OCI-LY1 (cell line): ENCODE data around the gene TM9SF4.

Experiments
- H2AFZ ChIP-seq: fragments of 200-600 bp; sonication (generic), shearing (Covaris generic); 2 replicates; pipeline ENCODE4 v1.6.0; 2014; ENCODE audit warnings: antibody characterized with exemption, mild to moderate bottlenecking, low read length
- H3F3A ChIP-seq: fragments of 200-600 bp; sonication (generic), shearing (Covaris generic); 2 replicates; pipeline ENCODE4 v1.6.0; 2014; ENCODE audit warnings: mild to moderate bottlenecking, antibody characterized with exemption, low read length, moderate library complexity; ENCODE audit not compliant: insufficient read depth
- H3K27ac ChIP-seq: fragments of 200-600 bp; sonication (generic); 2 replicates; pipeline ENCODE4 v1.5.1; 2014; ENCODE audit warnings: low read length, mixed run types, mild to moderate bottlenecking, low read depth; ENCODE audit not compliant: poor library complexity, severe bottlenecking
- H3K27me3 ChIP-seq: fragments of 200-600 bp; sonication (generic); 2 replicates; pipeline ENCODE4 v1.6.0; 2014; ENCODE audit warnings: antibody characterized with exemption, mild to moderate bottlenecking, low read length, moderate library complexity; ENCODE audit not compliant: insufficient read depth
- H3K36me3 ChIP-seq: fragments of 200-600 bp; sonication (generic); 2 replicates; pipeline ENCODE4 v1.6.1; 2014; ENCODE audit warnings: mild to moderate bottlenecking, antibody characterized with exemption, low read length, moderate library complexity, mixed read lengths; ENCODE audit not compliant: insufficient read depth
- H3K4me1 ChIP-seq: fragments of 200-600 bp; sonication (generic); 2 replicates; pipeline ENCODE4 v1.5.1; 2014; ENCODE audit warnings: mild to moderate bottlenecking, low read length, moderate library complexity; ENCODE audit not compliant: insufficient read depth, severe bottlenecking
- H3K4me2 ChIP-seq: fragments of 200-600 bp; sonication (generic), shearing (Covaris generic); 2 replicates; pipeline ENCODE4 v1.6.1; 2014; ENCODE audit warnings: low read length
- H3K4me3 ChIP-seq: fragments of 200-600 bp; sonication (generic); 2 replicates; pipeline ENCODE4 v1.5.1; 2014; ENCODE audit warnings: low read length, low read depth, mild to moderate bottlenecking, mixed read lengths; ENCODE audit not compliant: poor library complexity, severe bottlenecking
- H3K79me2 ChIP-seq: fragments of 200-600 bp; shearing (Covaris generic); 2 replicates; pipeline ENCODE4 v1.6.1; 2016; ENCODE audit warnings: mixed run types, low read length, mixed read lengths; ENCODE audit not compliant: insufficient read depth
- H3K9ac ChIP-seq: fragments of 200-600 bp; sonication (generic), shearing (Covaris generic); 2 replicates; pipeline ENCODE4 v1.6.1; 2014; ENCODE audit warnings: mild to moderate bottlenecking, low read length, mixed read lengths
- H3K9me2 ChIP-seq: fragments of 200-600 bp; sonication (generic), shearing (Covaris generic); 2 replicates; pipeline ENCODE4 v1.6.1; 2014; ENCODE audit warnings: low read depth, mild to moderate bottlenecking, low read length, mixed read lengths
- H3K9me3 ChIP-seq: fragments of 200-600 bp; shearing (Covaris generic); 2 replicates; pipeline ENCODE4 v1.6.1; 2014; ENCODE audit warnings: low read length, mixed read lengths
- H4K20me1 ChIP-seq: fragments of 200-600 bp; sonication (generic), shearing (Covaris generic); 2 replicates; pipeline ENCODE4 v1.6.0; 2016; ENCODE audit warnings: mild to moderate bottlenecking, low read length; ENCODE audit not compliant: insufficient read depth
- CTCF ChIP-seq: fragments of 200-600 bp; sonication (generic), shearing (Covaris generic); IDR thresholded peaks from 2 replicates; pipeline ENCODE4 v1.5.1; 2017; ENCODE audit warnings: mild to moderate bottlenecking, antibody characterized with exemption, low read length, moderate library complexity, mixed read lengths
- EZH2 ChIP-seq: fragments of 200-600 bp; sonication (generic), shearing (Covaris generic); IDR thresholded peaks from 2 replicates; pipeline ENCODE4 v1.8.0; 2017; ENCODE audit warnings: borderline replicate concordance, mixed run types, mild to moderate bottlenecking, antibody characterized with exemption, low read length, moderate library complexity, mixed read lengths

Gene TM9SF4

DNA sequence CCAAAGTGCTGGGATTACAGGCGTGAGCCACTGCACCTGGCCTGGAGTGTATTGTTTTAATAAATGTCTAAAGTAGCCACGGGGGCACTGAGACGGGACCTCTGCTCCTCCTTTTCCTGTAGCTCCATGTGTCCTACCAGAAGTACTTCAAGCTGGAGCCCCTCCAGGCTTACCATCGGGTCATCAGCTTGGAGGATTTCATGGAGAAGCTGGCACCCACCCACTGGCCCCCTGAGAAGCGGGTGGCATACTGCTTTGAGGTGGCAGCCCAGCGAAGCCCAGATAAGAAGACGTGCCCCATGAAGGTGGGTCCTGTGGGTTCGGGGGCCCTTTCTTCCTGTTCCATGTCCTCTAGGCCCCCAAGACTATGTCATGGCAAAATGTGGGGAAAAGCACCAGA is 105.6 kb downstream of the TM9SF4 start:
- Histone ChIP-seq H3K36me3 (peaks cover 89% of the 10 kb centered on the region), H3K4me2 (no peak overlapping the region), H3K9ac (no peak overlapping the region), H3K4me1 (no peaks in the 10 kb centered on the region), H4K20me1 (no peaks in the 10 kb centered on the region), H3K79me2 (no peaks in the 10 kb centered on the region), H3K27ac (no peak overlapping the region), H3K4me3 (no peak overlapping the region), H3K9me2 (no peaks in the 10 kb centered on the region), H3K27me3 (no peaks in the 10 kb centered on the region), H2AFZ (no peak overlapping the region), H3F3A (no peaks in the 10 kb centered on the region), H3K9me3 (no peaks in the 10 kb centered on the region)
- TF ChIP-seq CTCF (no peak), EZH2 (no peak)

GRCh38 chr20:32215729-32216128 is 106.2 kb downstream of the TM9SF4 start:
- H3K36me3 ChIP-seq: peaks cover 88% of the 10 kb centered on the region
- no peaks in the 10 kb centered on the region for H3K27me3 ChIP-seq
- no peak overlapping the region for H3K9ac ChIP-seq
- no peak overlapping the region for H3K4me3 ChIP-seq
- H3K27ac ChIP-seq: no peak overlapping the region
- no peak overlapping the region for H2AFZ ChIP-seq
- TF ChIP-seq EZH2 (no peak), CTCF (no peak)
- H3K4me1 ChIP-seq: no peaks in the 10 kb centered on the region
- no peaks in the 10 kb centered on the region for H3K79me2 ChIP-seq
- no peaks in the 10 kb centered on the region for H3K9me3 ChIP-seq
- no peaks in the 10 kb centered on the region for H3K9me2 ChIP-seq
- H4K20me1 ChIP-seq: no peaks in the 10 kb centered on the region
- H3K4me2 ChIP-seq: no peak overlapping the region
- no peaks in the 10 kb centered on the region for H3F3A ChIP-seq

DNA sequence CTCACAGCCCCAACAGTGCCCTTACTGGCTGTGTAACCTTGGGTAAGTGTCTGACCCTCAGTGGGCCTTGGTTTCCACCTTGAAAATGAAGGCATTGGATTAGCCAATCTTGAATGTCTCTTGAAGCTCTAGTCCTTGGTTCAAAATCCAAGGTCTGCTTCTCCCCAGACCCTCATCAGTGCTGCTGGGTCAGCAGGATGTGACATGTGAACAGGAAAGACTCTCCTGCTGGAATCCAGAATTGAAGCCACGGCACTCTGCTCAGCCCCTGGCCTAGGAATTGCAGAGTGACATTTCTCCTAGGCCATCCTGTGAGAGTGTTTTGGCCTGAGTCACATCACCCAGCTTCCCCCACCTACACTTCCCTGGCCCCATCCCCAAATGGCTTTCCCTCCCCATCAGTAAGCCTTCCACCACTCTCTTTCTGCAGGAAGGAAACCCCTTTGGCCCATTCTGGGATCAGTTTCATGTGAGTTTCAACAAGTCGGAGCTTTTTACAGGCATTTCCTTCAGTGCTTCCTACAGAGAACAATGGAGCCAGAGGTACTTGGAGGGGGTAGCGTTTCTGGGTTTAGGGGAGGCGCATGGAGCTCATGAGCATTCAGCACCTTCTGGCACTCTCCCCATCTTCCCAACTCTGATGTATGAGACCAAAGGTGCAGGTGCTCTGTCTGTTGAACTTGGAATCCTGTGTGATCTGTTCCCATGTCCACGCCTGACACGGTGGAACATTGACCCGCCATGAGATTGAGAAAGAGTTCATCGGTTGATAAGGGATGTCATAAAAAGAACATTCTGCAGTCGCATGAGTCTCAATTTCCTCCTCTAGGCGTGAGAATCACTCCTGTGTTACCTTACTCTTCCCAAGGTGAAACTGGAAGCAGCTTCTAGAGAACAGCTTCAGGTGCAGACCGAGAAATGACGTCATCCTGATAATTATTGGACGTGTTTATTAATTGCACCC is 106.9 kb downstream of the TM9SF4 start:
- Histone ChIP-seq H4K20me1 (no peaks in the 10 kb centered on the region), H3K36me3 (peaks cover 90% of the 10 kb centered on the region), H2AFZ (no peak overlapping the region), H3K27ac (no peak overlapping the region), H3K4me3 (no peak overlapping the region), H3K9me2 (no peaks in the 10 kb centered on the region), H3K9ac (no peak overlapping the region), H3K4me1 (no peaks in the 10 kb centered on the region), H3K27me3 (no peaks in the 10 kb centered on the region), H3K79me2 (no peaks in the 10 kb centered on the region), H3K9me3 (no peaks in the 10 kb centered on the region), H3K4me2 (no peak overlapping the region), H3F3A (no peaks in the 10 kb centered on the region)
- no peak for TF ChIP-seq EZH2
- TF ChIP-seq CTCF: no peak
